HepG2 (cell line): ENCODE measurements around the gene KLF16. TPM values are rescaled to one million over a fixed set of nuclear protein-coding genes. Genes with fewer than 3 reads are reported as not detected.

Experiments used
- MBD4 ChIP-seq: IDR thresholded peaks from 2 replicates; pipeline ENCODE4 v1.6.1; 2012; ENCODE audit warnings: low read length, inconsistent platforms, borderline replicate concordance
- MXI1 ChIP-seq: IDR thresholded peaks from 3 replicates; pipeline ENCODE4 v1.6.1; 2012; ENCODE audit warnings: low read depth, low read length, inconsistent platforms, borderline replicate concordance
- RBFOX2 ChIP-seq: fragments of 200-400 bp; formaldehyde crosslinking; IDR thresholded peaks from 2 replicates; pipeline ENCODE4 v1.6.1; 2017; ENCODE audit warnings: low read depth, mild to moderate bottlenecking, low read length
- SAP130 ChIP-seq: IDR thresholded peaks from 2 replicates; pipeline ENCODE4 v1.6.1; 2016; ENCODE audit warnings: low read depth
- ZC3H13 ChIP-seq: sonication (generic); formaldehyde crosslinking; IDR thresholded peaks from 2 replicates; pipeline ENCODE4 v1.8.1; 2023; ENCODE audit warnings: mild to moderate bottlenecking, missing genetic modification reagents, moderate library complexity
- ZNF230 ChIP-seq: sonication (generic); formaldehyde crosslinking; IDR thresholded peaks from 2 replicates; pipeline ENCODE4 v1.4.0; 2020; ENCODE audit warnings: mild to moderate bottlenecking, missing genetic modification reagents
- ZNF232 ChIP-seq: sonication (generic); formaldehyde crosslinking; IDR thresholded peaks from 2 replicates; pipeline ENCODE4 v1.4.0; 2020; ENCODE audit warnings: missing genetic modification reagents, borderline replicate concordance
- ZNF558 ChIP-seq: sonication (generic); formaldehyde crosslinking; IDR thresholded peaks from 2 replicates; pipeline ENCODE4 v1.9.0; 2022; ENCODE audit warnings: mild to moderate bottlenecking, missing genetic modification reagents, borderline replicate concordance
- ZNF607 ChIP-seq: sonication (generic); formaldehyde crosslinking; IDR thresholded peaks from 2 replicates; pipeline ENCODE4 v1.5.1; 2020; ENCODE audit warnings: missing genetic modification reagents, mild to moderate bottlenecking, borderline replicate concordance
- ZNF746 ChIP-seq: sonication (generic); formaldehyde crosslinking; IDR thresholded peaks from 2 replicates; pipeline ENCODE4 v1.8.0; 2022; ENCODE audit warnings: mild to moderate bottlenecking, missing genetic modification reagents
- ZNF816 ChIP-seq: sonication (generic); formaldehyde crosslinking; IDR thresholded peaks from 2 replicates; pipeline ENCODE4 v1.8.0; 2022; ENCODE audit warnings: missing genetic modification reagents, mild to moderate bottlenecking, borderline replicate concordance
- polyA plus RNA-seq, 8 experiments: library from polyadenylated mRNA; depleted of rRNA in 3 of 8; stranded (reverse) in 7 of 8; unstranded in 1 of 8; fragments of >200 nt; fragmentation: Illumina TruSeq in 4 of 8; extraction: Trizol in 4 of 8; gene quantifications; 2 replicates each; pipeline versions ENCODE4 v1.2.1 to v1.2.3, GENCODE V29; 2011 to 2016; ENCODE audit warnings: low read depth in 4 of 8, missing spikeins in 1 of 8, mixed read lengths in 1 of 8; ENCODE audit not compliant: insufficient read depth in 1 of 8
- total RNA-seq, 5 experiments: library from RNA; depleted of rRNA; stranded (reverse); fragments of >200 nt; fragmentation: Illumina TruSeq; extraction: Trizol; gene quantifications; 2 replicates each; pipeline ENCODE4 v1.2.3, GENCODE V29; 2016; ENCODE audit warnings: low read depth in 1 of 5
- TF ChIP-seq, protein P1 (sequence below): sonication (generic); formaldehyde crosslinking; IDR thresholded peaks from 2 replicates; pipeline ENCODE4 v1.4.0; 2020; ENCODE audit warnings: missing genetic modification reagents, borderline replicate concordance
- TF ChIP-seq, protein P2 (sequence below): IDR thresholded peaks from 2 replicates; pipeline ENCODE4 v1.6.1; 2012; ENCODE audit warnings: inconsistent platforms

Gene KLF16
- total and polyA plus RNA-seq, 2 of the 13 experiments (the other 11 are each of a cell fraction or from before 2014, with no cell fraction given) = 3.5 to 6.7 TPM

- TF ChIP-seq ZNF816 (CRISPR knock-in tag) (peak; percentile 39; the same call in 1 of the 2 replicates), ZC3H13 (0 out of 2 replicates have a peak, but pooled peaks have one; percentile 4), SAP130 (CRISPR knock-in tag) (peak; percentile 52; the same call in 1 of the 2 replicates), RBFOX2 (peak; percentile 66), MBD4 (no peak), MXI1 (peak; percentile 80; the same call in 2 of the 3 replicates), ZNF230 (CRISPR knock-in tag) (no peak), ZNF746 (CRISPR knock-in tag) (0 out of 2 replicates have a peak, but pooled peaks have one; percentile 12), ZNF232 (CRISPR knock-in tag) (0 out of 2 replicates have a peak, but pooled peaks have one; percentile 20), ZNF607 (CRISPR knock-in tag) (0 out of 2 replicates have a peak, but pooled peaks have one; percentile 3), ZNF558 (CRISPR knock-in tag) (peak; percentile 33; the same call in 1 of the 2 replicates)
- TF ChIP-seq, protein P1, sequence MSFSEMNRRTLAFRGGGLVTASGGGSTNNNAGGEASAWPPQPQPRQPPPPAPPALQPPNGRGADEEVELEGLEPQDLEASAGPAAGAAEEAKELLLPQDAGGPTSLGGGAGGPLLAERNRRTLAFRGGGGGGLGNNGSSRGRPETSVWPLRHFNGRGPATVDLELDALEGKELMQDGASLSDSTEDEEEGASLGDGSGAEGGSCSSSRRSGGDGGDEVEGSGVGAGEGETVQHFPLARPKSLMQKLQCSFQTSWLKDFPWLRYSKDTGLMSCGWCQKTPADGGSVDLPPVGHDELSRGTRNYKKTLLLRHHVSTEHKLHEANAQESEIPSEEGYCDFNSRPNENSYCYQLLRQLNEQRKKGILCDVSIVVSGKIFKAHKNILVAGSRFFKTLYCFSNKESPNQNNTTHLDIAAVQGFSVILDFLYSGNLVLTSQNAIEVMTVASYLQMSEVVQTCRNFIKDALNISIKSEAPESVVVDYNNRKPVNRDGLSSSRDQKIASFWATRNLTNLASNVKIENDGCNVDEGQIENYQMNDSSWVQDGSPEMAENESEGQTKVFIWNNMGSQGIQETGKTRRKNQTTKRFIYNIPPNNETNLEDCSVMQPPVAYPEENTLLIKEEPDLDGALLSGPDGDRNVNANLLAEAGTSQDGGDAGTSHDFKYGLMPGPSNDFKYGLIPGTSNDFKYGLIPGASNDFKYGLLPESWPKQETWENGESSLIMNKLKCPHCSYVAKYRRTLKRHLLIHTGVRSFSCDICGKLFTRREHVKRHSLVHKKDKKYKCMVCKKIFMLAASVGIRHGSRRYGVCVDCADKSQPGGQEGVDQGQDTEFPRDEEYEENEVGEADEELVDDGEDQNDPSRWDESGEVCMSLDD (CRISPR knock-in tag) = 0 out of 2 replicates have a peak, but pooled peaks have one; percentile 24
- TF ChIP-seq, protein P2, sequence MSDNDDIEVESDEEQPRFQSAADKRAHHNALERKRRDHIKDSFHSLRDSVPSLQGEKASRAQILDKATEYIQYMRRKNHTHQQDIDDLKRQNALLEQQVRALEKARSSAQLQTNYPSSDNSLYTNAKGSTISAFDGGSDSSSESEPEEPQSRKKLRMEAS = peak; percentile 38; the same call in 1 of the 2 replicates
Measured at GRCh38 chr19:1862424-1863327, 703 bp downstream of the KLF16 start (continued).
